ENCODE measurements around the gene FGD5.

Gene FGD5

GRCh38 chr3:14929310-14930074 is 110.7 kb downstream of the FGD5 start:
- DNase-seq (ENCODE audit: low read depth): no peak

DNA sequence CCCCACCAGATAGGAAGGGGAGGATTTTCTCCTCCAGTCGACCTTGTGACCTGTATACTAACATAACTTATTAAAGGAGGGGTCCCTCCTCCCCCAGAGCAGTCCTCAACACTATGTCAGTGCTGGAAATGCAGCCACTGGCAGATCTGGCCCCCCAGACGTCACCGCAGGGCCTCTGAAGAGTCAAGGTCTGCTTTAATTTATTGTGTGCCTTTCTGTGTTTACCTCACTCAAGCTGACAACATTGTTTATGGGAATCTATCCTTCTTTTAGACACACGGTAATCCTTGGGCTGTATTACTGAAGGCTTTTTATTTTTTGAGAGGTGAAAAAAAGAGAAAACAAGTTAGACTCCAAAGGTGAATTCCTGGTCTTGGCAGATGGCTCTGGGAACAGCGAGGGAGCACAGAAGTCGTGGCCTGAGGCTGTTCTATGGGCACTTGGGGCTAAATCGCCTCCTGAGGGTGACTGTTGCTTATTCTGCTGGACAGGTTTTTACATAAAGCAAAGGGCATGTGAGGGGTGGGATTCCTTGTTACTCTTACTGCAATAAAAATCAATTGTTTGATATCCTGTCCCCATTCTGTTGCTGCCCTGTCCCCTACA is 115.2 kb downstream of the FGD5 start:
- no peak for DNase-seq (ENCODE audit: low read depth)

DNA sequence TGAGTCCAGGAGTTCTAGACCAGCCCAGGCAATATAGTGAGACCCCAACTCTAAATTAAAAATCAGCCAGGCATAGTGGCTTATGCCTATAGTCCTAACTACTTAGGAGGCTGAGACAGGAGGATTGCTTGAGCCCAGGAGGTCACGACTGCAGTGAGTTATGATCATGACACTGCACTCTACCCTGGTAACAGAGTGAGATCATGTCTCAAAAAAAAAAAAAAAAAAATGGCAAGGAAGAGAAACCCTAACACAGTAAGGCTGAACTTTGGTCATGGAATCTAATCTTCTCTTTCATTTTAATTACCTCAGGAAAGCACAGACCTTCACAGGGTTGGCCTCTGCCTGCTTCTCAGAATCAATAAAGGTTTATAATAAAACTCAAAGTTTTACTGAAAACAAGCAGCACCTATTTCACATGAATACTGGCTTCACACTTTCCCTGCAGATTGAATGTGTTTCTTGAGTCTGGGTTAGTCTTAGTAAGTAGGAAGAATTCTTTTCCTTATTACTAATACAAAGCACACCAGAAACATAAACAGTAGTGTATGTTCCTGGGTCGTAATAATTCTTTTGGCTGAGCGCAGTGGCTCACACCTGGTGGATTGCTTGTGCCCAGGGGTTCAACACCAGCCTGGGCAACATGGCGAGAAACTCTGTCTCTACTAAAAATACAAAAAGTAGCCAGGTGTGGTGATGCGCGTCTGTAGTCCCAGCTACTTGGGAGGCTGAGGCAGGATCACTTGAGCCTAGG is 117.0 kb downstream of the FGD5 start:
- DNase-seq (ENCODE audit: low read depth): no peak

DNA sequence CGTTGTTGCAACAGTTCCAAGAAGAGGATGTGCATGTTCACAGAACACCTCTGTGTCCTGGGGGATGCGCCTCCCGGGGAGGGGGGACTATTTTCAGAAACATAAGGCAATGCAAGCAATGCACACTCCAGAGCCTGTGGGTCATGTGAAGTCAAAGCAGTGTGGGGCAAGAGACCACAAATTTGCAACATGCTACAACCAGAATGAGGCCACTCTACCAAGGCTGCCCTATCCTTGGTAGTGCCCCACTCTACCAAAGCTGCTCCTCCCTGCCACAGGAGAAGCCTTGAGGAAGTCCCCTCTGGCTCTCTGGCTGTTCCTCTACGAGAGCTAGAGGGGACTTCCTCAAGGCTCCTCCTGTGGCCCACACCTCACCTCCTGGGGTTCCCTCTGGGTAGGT is 120.2 kb downstream of the FGD5 start:
- DNase-seq (ENCODE audit: low read depth): no peak

- no peak for DNase-seq (ENCODE audit: low read depth)
Measured at GRCh38 chr3:14941871-14942270, 123.1 kb downstream of the FGD5 start.

- no peak for DNase-seq (ENCODE audit: low read depth)
Measured at GRCh38 chr3:14943042-14943441, 124.3 kb downstream of the FGD5 start.

DNA sequence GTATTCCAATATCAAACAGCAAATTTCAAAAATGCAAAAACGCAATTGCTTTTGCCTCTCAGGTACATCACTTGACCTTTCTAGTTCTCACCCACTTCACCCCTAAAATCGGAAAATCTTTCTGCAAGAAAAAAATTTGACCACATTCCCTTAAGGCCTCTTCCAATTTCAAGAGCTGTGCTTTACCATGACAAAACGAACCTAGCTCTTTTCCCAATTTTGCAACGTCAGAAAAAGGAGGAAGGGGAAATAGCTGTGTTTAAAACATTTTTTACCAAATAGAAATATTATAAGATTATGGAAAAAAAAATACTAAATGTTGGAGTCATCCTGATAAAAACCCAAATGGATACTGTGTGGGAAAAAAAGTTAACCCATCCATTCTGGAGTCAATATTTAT is 127.5 kb downstream of the FGD5 start:
- DNase-seq (ENCODE audit: low read depth): no peak

DNA sequence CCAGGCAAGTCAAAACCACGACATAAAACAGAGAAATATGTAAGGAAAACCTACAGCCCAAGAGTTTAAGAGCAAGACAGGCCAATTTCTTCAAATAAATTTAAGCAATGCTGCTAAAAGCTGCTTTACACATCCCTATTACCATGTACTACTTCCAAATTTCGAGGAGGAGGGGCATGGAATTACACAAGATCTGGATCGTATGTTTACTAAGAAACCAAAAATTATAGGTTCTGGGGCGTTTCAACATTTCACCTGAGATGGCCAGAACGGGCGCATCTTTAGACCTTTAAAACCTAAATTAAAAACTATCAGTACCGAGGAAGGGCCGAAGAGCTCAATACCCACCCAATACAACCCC is 128.0 kb downstream of the FGD5 start:
- no peak for DNase-seq (ENCODE audit: low read depth)

DNA sequence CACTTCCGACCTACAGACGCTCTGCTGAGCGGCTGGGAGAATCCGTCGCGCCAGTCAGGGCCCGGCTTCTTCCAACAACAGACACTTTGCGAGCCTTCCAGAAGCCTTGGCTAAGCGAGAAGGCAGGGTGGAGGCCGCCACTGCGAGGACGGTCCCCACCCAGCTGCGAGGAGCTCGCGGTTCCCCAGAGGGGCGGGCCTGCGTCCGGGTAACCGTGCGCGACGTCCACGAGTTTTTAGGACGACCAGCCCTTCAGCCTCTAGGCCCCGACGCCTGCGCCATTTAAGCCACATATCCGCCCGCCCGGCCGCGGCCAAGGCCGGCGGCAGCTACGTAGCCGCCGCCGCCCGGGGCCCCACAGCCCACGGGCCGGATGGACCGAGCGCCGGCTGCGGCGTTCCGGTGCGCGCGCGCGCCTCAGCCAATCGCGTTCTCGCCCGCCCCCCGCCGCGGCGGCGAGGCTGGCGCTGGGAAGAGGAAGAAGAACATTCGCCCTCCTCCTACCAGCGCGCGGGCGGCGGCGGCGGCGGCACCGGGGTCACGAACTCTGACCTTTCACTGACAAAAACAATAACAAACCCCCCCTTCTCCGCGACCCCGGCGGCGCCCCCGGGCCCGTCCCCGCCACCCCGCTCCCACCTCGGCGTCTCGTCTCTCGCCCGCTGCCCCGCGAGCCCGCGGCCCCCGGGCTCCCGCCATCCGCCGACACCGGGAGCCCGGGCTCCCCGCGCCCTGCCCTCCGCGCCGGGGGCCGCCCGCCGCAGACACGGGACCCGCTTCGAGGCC is 128.5 kb downstream of the FGD5 start, which contains the start of gene NR2C2:
NR2C2 (plus strand) TSS at position 484 of the 786 bp plus-strand sequence. CDS start 56,332 bp downstream, outside the sequence.
- DNase-seq (ENCODE audit: low read depth): peak; percentile 77

GRCh38 chr3:14947886-14948608 is 129.3 kb downstream of the FGD5 start:
- DNase-seq (ENCODE audit: low read depth): peak; percentile 95

DNA sequence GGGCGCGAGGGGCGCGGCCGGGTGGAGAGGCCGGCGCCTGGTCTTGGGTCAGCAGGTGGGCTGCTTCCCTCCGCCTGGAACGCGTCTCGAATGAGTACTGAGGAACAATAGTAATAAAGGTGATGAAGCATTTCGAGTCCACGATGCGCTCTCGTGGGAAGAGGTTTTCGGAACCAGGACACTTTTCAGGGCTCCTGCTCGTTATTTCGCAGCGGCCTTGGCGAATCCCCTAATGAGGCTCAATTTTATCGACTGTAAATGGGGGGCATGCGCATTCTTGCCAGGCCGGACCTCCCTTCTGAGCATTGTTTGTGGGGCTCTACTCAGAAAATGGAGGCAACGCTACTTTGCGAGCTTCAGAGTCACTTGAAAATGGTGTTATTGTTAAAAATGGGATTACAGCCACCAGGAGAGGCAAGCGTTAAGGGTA is 129.9 kb downstream of the FGD5 start:
- peak; percentile 22 for DNase-seq (ENCODE audit: low read depth)

- DNase-seq (ENCODE audit: low read depth): no peak
Measured at GRCh38 chr3:14949126-14949525, 130.4 kb downstream of the FGD5 start.

GRCh38 chr3:14950274-14950673 is 131.5 kb downstream of the FGD5 start:
- no peak for DNase-seq (ENCODE audit: low read depth)

DNA sequence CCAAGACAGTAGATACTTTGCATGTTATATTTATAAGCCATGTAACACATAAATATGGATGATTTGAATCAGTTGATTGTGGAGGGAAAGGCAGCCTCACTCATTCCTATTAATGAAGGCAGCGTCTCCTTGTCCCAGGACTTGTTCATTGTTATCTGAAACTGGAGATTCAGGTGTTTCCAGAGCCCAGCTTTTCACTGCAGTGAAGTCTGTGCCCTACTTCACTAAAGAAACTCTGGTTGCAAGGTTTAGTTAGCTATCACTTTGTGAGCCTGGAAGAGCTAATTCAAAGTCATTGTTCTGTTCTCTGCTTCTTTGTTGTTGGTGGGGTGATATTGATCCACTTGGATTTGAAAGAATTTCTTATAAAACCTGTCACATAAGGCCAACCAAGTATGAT is 138.4 kb downstream of the FGD5 start:
- DNase-seq (ENCODE audit: low read depth): no peak

DNA sequence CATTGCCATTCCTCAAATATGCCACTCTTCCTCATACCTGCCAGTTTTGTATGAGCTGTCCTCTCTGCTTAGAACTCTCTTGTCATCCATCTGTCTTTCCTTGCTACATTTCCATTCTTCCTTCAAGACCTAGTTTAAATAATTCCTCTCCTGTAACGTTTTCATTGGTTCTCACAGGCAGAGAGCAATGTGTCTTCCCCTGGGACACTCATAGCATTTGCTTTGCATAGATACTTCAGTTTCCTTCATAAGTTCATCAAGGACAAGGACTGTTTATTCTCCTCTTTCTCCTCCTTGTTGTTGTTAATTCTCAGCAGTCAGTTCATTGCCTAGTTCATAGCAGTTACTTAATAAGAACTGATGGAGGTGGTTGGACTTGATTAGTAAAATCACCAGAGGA is 139.2 kb downstream of the FGD5 start:
- DNase-seq (ENCODE audit: low read depth): peak; percentile 5

- peak; percentile 3 for DNase-seq (ENCODE audit: low read depth)
Measured at GRCh38 chr3:14959359-14959943, 140.7 kb downstream of the FGD5 start.

DNA sequence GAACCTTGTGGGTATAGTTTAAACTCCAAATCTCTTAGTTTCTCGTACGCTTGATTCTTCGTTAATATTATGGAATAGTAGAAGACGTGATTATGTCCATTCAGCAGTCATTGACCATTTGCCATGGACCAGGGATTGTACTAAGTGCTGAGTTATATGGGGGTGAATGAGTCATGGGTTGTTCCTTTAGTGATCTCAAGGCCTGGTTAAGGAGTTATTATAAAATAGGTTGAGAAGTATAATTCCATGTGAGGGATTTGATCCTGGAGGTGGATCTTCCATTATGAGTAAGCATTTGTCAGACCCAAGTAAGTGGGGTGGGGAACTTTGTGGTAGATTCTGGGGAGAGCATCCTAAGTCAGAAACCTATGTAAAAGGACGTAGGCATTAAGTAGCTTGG is 144.0 kb downstream of the FGD5 start:
- peak; percentile 69 for DNase-seq (ENCODE audit: low read depth)

DNA sequence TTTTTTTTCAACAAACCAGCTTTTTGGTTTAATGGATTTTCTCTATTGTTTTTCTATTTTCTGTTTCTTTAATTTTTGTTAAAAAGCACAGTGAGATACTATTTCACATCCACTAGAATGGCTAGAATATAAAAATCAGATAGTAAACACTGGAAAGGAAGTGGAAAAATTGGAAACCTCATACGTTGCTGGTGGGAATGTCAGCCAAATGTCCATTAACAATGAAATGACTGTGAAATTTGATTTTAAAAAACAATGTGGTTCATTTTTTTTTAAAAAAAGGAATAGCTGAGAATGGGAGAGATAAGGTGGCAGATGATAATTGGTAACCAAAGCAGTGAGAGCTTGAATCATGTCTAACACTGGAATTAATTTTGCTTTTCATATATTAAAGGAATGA is 148.5 kb downstream of the FGD5 start:
- no peak for DNase-seq (ENCODE audit: low read depth)

- no peak for DNase-seq (ENCODE audit: low read depth)
Measured at GRCh38 chr3:14969671-14970070, 150.9 kb downstream of the FGD5 start.

DNA sequence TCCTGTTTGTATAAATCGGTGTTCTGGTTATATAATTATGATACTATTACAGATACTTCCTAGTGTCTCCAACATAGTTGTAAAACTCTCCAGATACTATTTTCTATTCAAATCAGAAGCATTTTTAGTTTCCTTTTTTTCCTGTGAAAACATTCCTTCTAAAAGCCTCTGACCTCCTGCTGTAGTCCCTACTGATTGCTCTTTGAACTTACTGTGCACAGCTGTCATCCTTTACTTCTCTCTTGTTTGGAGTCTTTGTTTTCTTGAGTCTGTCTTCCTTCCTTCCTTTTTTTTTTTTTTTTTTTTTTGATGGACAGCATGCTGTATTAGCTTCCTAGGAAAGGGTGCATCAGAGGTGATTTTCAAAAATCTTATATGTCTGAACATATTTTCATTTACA is 157.6 kb downstream of the FGD5 start:
- no peak for DNase-seq (ENCODE audit: low read depth)

DNA sequence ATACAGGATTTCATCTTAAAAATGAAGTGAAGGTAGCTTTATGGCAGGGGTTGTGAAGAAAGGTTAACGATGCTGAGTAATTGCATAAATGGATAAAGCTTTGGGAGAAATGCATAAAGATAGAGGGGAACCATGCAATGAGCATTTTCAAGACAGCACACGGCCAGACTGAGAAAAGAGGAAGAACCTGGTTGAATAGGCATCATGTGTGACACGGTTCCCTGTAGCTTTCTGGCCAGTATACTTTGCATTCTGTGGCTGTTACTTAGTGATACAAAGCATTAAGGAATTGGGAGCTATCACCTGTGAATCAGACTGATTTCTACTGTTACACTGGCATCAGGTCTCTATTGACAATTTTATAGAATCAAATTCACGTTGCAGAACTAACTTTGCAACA is 161.9 kb downstream of the FGD5 start:
- DNase-seq (ENCODE audit: low read depth): no peak

All from iris pigment epithelial cell (primary cell).